HepG2 (cell line): ENCODE data around the gene CDT1. TPM values are rescaled to one million over a fixed set of nuclear protein-coding genes. Genes with fewer than 3 reads are reported as not detected.

ENCODE experiments used
- BHLHE40 ChIP-seq: IDR thresholded peaks from 2 replicates; pipeline ENCODE4 v1.6.1; 2011; ENCODE audit warnings: low read length, improper control_type of control experiment
- FOXO4 ChIP-seq: sonication (generic); formaldehyde crosslinking; conservative IDR thresholded peaks from 2 replicates; pipeline ENCODE4 v1.8.1; 2023; ENCODE audit warnings: missing genetic modification reagents
- KDM2A ChIP-seq: sonication (generic); formaldehyde crosslinking; IDR thresholded peaks from 2 replicates; pipeline ENCODE4 v1.4.0; 2020; ENCODE audit warnings: low read depth, missing genetic modification reagents, borderline replicate concordance
- POLR2G ChIP-seq: fragments of 200-400 bp; formaldehyde crosslinking; IDR thresholded peaks from 2 replicates; pipeline ENCODE4 v1.6.1; 2018; ENCODE audit warnings: mild to moderate bottlenecking, low read depth, low read length, moderate library complexity
- PRMT3 ChIP-seq: sonication (generic); formaldehyde crosslinking; IDR thresholded peaks from 2 replicates; pipeline ENCODE4 v1.8.1; 2022; ENCODE audit warnings: low read depth, mild to moderate bottlenecking, moderate library complexity, missing genetic modification reagents, borderline replicate concordance
- RBFOX2 ChIP-seq: fragments of 200-400 bp; formaldehyde crosslinking; IDR thresholded peaks from 2 replicates; pipeline ENCODE4 v1.6.1; 2017; ENCODE audit warnings: low read depth, mild to moderate bottlenecking, low read length
- USF2 ChIP-seq, 2 experiments: sonication (generic) in 1 of 2; formaldehyde crosslinking in 1 of 2; IDR thresholded peaks; 2 replicates each; pipeline versions ENCODE4 v1.5.1 to v1.6.1; 2011 to 2020; ENCODE audit warnings: borderline replicate concordance in 1 of 2, low read depth in 1 of 2, low read length in 1 of 2, mild to moderate bottlenecking in 1 of 2, missing genetic modification reagents in 1 of 2, moderate library complexity in 1 of 2
- ZBED4 ChIP-seq: sonication (generic); formaldehyde crosslinking; IDR thresholded peaks from 2 replicates; pipeline ENCODE4 v1.4.0; 2020; ENCODE audit warnings: missing genetic modification reagents, borderline replicate concordance
- ZBTB42 ChIP-seq: sonication (generic); formaldehyde crosslinking; IDR thresholded peaks from 2 replicates; pipeline ENCODE4 v1.5.0; 2020; ENCODE audit warnings: mild to moderate bottlenecking, missing genetic modification reagents
- ZMYM3 ChIP-seq: sonication (generic); formaldehyde crosslinking; IDR thresholded peaks from 2 replicates; pipeline ENCODE4 v1.5.1; 2020; ENCODE audit warnings: mild to moderate bottlenecking, missing genetic modification reagents
- ZNF12 ChIP-seq: sonication (generic); formaldehyde crosslinking; IDR thresholded peaks from 2 replicates; pipeline ENCODE4 v1.5.0; 2020; ENCODE audit warnings: missing genetic modification reagents
- ZNF468 ChIP-seq: sonication (generic); formaldehyde crosslinking; IDR thresholded peaks from 2 replicates; pipeline ENCODE4 v1.8.0; 2022; ENCODE audit warnings: mild to moderate bottlenecking, moderate library complexity, missing genetic modification reagents
- ZNF646 ChIP-seq: sonication (generic); formaldehyde crosslinking; IDR thresholded peaks from 2 replicates; pipeline ENCODE4 v1.9.0; 2021; ENCODE audit warnings: mild to moderate bottlenecking, missing genetic modification reagents
- ZNF703 ChIP-seq: sonication (generic); formaldehyde crosslinking; IDR thresholded peaks from 2 replicates; pipeline ENCODE4 v1.5.1; 2020; ENCODE audit warnings: missing genetic modification reagents, mild to moderate bottlenecking, moderate library complexity, borderline replicate concordance
- ZNF816 ChIP-seq: sonication (generic); formaldehyde crosslinking; IDR thresholded peaks from 2 replicates; pipeline ENCODE4 v1.8.0; 2022; ENCODE audit warnings: missing genetic modification reagents, mild to moderate bottlenecking, borderline replicate concordance
- polyA plus RNA-seq, 8 experiments: library from polyadenylated mRNA; depleted of rRNA in 3 of 8; stranded (reverse) in 7 of 8; unstranded in 1 of 8; fragments of >200 nt; fragmentation: Illumina TruSeq in 4 of 8; extraction: Trizol in 4 of 8; gene quantifications; 2 replicates each; pipeline versions ENCODE4 v1.2.1 to v1.2.3, GENCODE V29; 2011 to 2016; ENCODE audit warnings: low read depth in 4 of 8, missing spikeins in 1 of 8, mixed read lengths in 1 of 8; ENCODE audit not compliant: insufficient read depth in 1 of 8
- total RNA-seq, 5 experiments: library from RNA; depleted of rRNA; stranded (reverse); fragments of >200 nt; fragmentation: Illumina TruSeq; extraction: Trizol; gene quantifications; 2 replicates each; pipeline ENCODE4 v1.2.3, GENCODE V29; 2016; ENCODE audit warnings: low read depth in 1 of 5

Gene CDT1
- total and polyA plus RNA-seq, 2 of the 13 experiments (the other 11 are each of a cell fraction or from before 2014, with no cell fraction given) = 23.1 to 23.8 TPM

GRCh38 chr16:88809676-88810165, 6.1 kb downstream of the CDT1 start (continued):
- TF ChIP-seq USF2 (IDR thresholded peaks at IDR 0.05; ENCODE audit: low read depth, low read length) = no peak
- no peak for TF ChIP-seq USF2 (CRISPR knock-in tag; IDR thresholded peaks at IDR 0.05; ENCODE audit: borderline replicate concordance)
- no peak for TF ChIP-seq ZNF816
- TF ChIP-seq POLR2G = peak; percentile 50
- peak; percentile 71 for TF ChIP-seq RBFOX2
- no peak for TF ChIP-seq ZNF12 (CRISPR knock-in tag)
- TF ChIP-seq PRMT3 (CRISPR knock-in tag) = peak; percentile 92
- TF ChIP-seq ZBTB42 = 0 out of 2 replicates have a peak, but pooled peaks have one; percentile 38
- TF ChIP-seq KDM2A (CRISPR knock-in tag) = no peak
- TF ChIP-seq ZMYM3 (CRISPR knock-in tag) = no peak
- no peak for TF ChIP-seq ZNF468 (CRISPR knock-in tag)
- no peak for TF ChIP-seq ZNF646 (CRISPR knock-in tag)
- no peak for TF ChIP-seq ZBED4
- TF ChIP-seq ZNF703 (CRISPR knock-in tag) = peak; percentile 45; the same call in 1 of the 2 replicates
- no peak for TF ChIP-seq FOXO4 (CRISPR knock-in tag)
- no peak for TF ChIP-seq BHLHE40
